Natural killer cell (primary cell): ENCODE results near the gene AKAP6. TPM values are rescaled to one million over a fixed set of nuclear protein-coding genes. Genes with fewer than 3 reads are reported as not detected.

Source experiments
- ATAC-seq, 3 donors: fragments of 150-1000 bp in 2 of 3; fragments of 200-7000 bp in 1 of 3; cut with Tn5 transposase; 1 replicate in 1 of 3; 2 replicates in 2 of 3; pipeline ENCODE4 v1.10.0; 2021; ENCODE audit warnings: mild to moderate bottlenecking in 2 of 3, moderate library complexity in 2 of 3
- DNase-seq, 2 donors: peaks; one replicate each; pipeline versions ENCODE4 v3.0.0 to v3.0.0-alpha.2; 2013 to 2021; ENCODE audit warnings: mixed read lengths in 1 of 2
- H3K27ac ChIP-seq: one replicate; pipeline ENCODE4 v1.5.1; 2013; ENCODE audit warnings: mild to moderate bottlenecking, low read length
- H3K27me3 ChIP-seq: one replicate; pipeline ENCODE4 v1.6.1; 2013; ENCODE audit warnings: low read length; ENCODE audit not compliant: control insufficient read depth, insufficient read depth
- H3K36me3 ChIP-seq: one replicate; pipeline ENCODE4 v1.6.1; 2013; ENCODE audit warnings: low read length; ENCODE audit not compliant: control insufficient read depth, insufficient read depth
- H3K4me1 ChIP-seq: one replicate; pipeline ENCODE4 v1.6.1; 2013; ENCODE audit warnings: low read length; ENCODE audit not compliant: control insufficient read depth, insufficient read depth
- H3K4me3 ChIP-seq: one replicate; pipeline ENCODE4 v1.5.1; 2013; ENCODE audit warnings: low read length
- H3K9me3 ChIP-seq: one replicate; pipeline ENCODE4 v1.6.1; 2013; ENCODE audit warnings: low read length; ENCODE audit not compliant: control insufficient read depth, insufficient read depth
- H3K27ac Mint-ChIP-seq, 2 donors: one replicate each; pipeline ENCODE4 v1.8.0; 2022; ENCODE audit warnings: mild to moderate bottlenecking in 2 of 2, mixed read lengths in 2 of 2, moderate library complexity in 1 of 2
- H3K27me3 Mint-ChIP-seq, 2 donors: one replicate each; pipeline ENCODE4 v1.8.0; 2022; ENCODE audit warnings: low read depth in 2 of 2, mixed read lengths in 2 of 2
- H3K36me3 Mint-ChIP-seq: one replicate; pipeline ENCODE4 v1.8.0; 2022; ENCODE audit warnings: mixed read lengths
- H3K4me1 Mint-ChIP-seq, 2 donors: one replicate each; pipeline ENCODE4 v1.8.0; 2022; ENCODE audit warnings: mixed read lengths in 2 of 2
- H3K4me3 Mint-ChIP-seq: one replicate; pipeline ENCODE4 v1.8.0; 2022; ENCODE audit warnings: mild to moderate bottlenecking, moderate library complexity, mixed read lengths
- H3K9me3 Mint-ChIP-seq, 2 donors: one replicate each; pipeline ENCODE4 v1.8.0; 2022; ENCODE audit warnings: mixed read lengths in 2 of 2
- CTCF ChIP-seq: fragments of 200-600 bp; IDR thresholded peaks from one replicate; pipeline ENCODE4 v1.8.0; 2022; ENCODE audit warnings: antibody characterized with exemption
- WGBS: methylation state at CpG from one replicate; pipeline ENCODE4 v1.1.7; 2013; ENCODE audit warnings: missing lambda C conversion rate; ENCODE audit not compliant: insufficient coverage; 5-methylcytosine and 5-hydroxymethylcytosine counted together
- intact Hi-C: fragments of 100-400 bp; cut with micrococcal nuclease; formaldehyde crosslinking; loops from one replicate; pipeline ENCODE4 v1.14.2; 2022
- total RNA-seq, 4 donors: library from RNA; stranded (reverse); fragments of 120-200 nt in 1 of 4; gene quantifications; one replicate each; pipeline versions ENCODE4 v1.2.3 to v1.2.4, GENCODE V29; 2013 to 2022

AKAP6 gene
- total RNA-seq, 3 donors from 2014 or later (not counting 1 experiment from before 2014, with no cell fraction given), result 0.21 to 1.3 (median 0.80) TPM

- no peak for DNase-seq
- H3K4me3 ChIP-seq, result no peak overlapping the region
- H3K27me3 Mint-ChIP-seq, result no peaks in the 10 kb centered on the region
- no peak overlapping the region for H3K27ac ChIP-seq
- ATAC-seq, result no peak
- H3K4me1 Mint-ChIP-seq, result no peaks in the 10 kb centered on the region
- no peaks in the 10 kb centered on the region for H3K36me3 Mint-ChIP-seq
- H3K4me3 Mint-ChIP-seq, result no peak overlapping the region
- no peaks in the 10 kb centered on the region for H3K4me1 ChIP-seq
- no peaks in the 10 kb centered on the region for H3K36me3 ChIP-seq
- no peaks in the 10 kb centered on the region for H3K27me3 ChIP-seq
- peaks cover 12 to 18% of the 10 kb centered on the region in 2 donors for H3K9me3 Mint-ChIP-seq
- WGBS, result no CpG with 5 or more reads among the region's 1 CpG
- no peak overlapping the region for H3K27ac Mint-ChIP-seq
- TF ChIP-seq CTCF, result no peak
- no peaks in the 10 kb centered on the region for H3K9me3 ChIP-seq
- intact Hi-C loops, result no loop called here
Measured at GRCh38 chr14:32675433-32675832, 346.3 kb downstream of the AKAP6 start.

- Histone ChIP-seq H3K36me3 (no peaks in the 10 kb centered on the region), H3K4me1 (no peaks in the 10 kb centered on the region), H3K9me3 (no peaks in the 10 kb centered on the region), H3K27me3 (no peaks in the 10 kb centered on the region), H3K27ac (no peak overlapping the region), H3K4me3 (no peak overlapping the region)
- TF ChIP-seq CTCF, result no peak
- Mint-ChIP-seq H3K36me3 (no peaks in the 10 kb centered on the region), H3K4me1 (no peaks in the 10 kb centered on the region), H3K27ac (no peak overlapping the region), H3K9me3 (peaks cover 10 to 19% of the 10 kb centered on the region in 2 donors), H3K27me3 (no peaks in the 10 kb centered on the region), H3K4me3 (no peak overlapping the region)
- intact Hi-C loops, result no loop called here
- ATAC-seq (no peak), DNase-seq (no peak)
- 88% methylated on average over 3 of the region's 5 CpGs for WGBS
Measured at GRCh38 chr14:32677129-32677780, 348.2 kb downstream of the AKAP6 start.

- Mint-ChIP-seq H3K27ac (no peak overlapping the region), H3K27me3 (no peaks in the 10 kb centered on the region), H3K36me3 (no peaks in the 10 kb centered on the region), H3K4me1 (no peaks in the 10 kb centered on the region), H3K4me3 (no peak overlapping the region), H3K9me3 (peaks cover 10 to 21% of the 10 kb centered on the region in 2 donors)
- ATAC-seq, result no peak
- no peaks in the 10 kb centered on the region for H3K4me1 ChIP-seq
- no peak overlapping the region for H3K4me3 ChIP-seq
- no peak overlapping the region for H3K27ac ChIP-seq
- no peaks in the 10 kb centered on the region for H3K9me3 ChIP-seq
- intact Hi-C loops, result no loop called here
- TF ChIP-seq CTCF, result no peak
- no peak for DNase-seq
- H3K36me3 ChIP-seq, result no peaks in the 10 kb centered on the region
- no peaks in the 10 kb centered on the region for H3K27me3 ChIP-seq
- 100% methylated on average over 2 of the region's 3 CpGs for WGBS
Measured at GRCh38 chr14:32678088-32678487, 349.0 kb downstream of the AKAP6 start.
